HepG2 (cell line): ENCODE measurements around the gene CCSER2.

Source experiments
- BRF2 ChIP-seq: sonication (generic); formaldehyde crosslinking; IDR thresholded peaks from 2 replicates; pipeline ENCODE4 v1.8.1; 2022; ENCODE audit warnings: mild to moderate bottlenecking, missing genetic modification reagents
- DDIT3 ChIP-seq: sonication (generic); formaldehyde crosslinking; IDR thresholded peaks from 2 replicates; pipeline ENCODE4 v1.4.0; 2020; ENCODE audit warnings: mild to moderate bottlenecking, missing genetic modification reagents
- EP300 ChIP-seq, 3 experiments: sonication (generic) in 1 of 3; formaldehyde crosslinking in 1 of 3; IDR thresholded peaks; 2 replicates each; pipeline versions ENCODE4 v1.5.1 to v1.6.1; 2011 to 2020; ENCODE audit warnings: low read depth in 2 of 3, low read length in 2 of 3, borderline replicate concordance in 1 of 3, improper control_type of control experiment in 1 of 3, mild to moderate bottlenecking in 1 of 3, missing genetic modification reagents in 1 of 3, moderate library complexity in 1 of 3
- HMG20B ChIP-seq: conservative IDR thresholded peaks from 2 replicates; pipeline ENCODE4 v1.6.1; 2016; ENCODE audit warnings: missing genetic modification reagents, missing compliant biosample characterization
- IRF9 ChIP-seq: sonication (generic); formaldehyde crosslinking; IDR thresholded peaks from 2 replicates; pipeline ENCODE4 v1.8.0; 2022; ENCODE audit warnings: missing genetic modification reagents, mild to moderate bottlenecking, borderline replicate concordance
- JARID2 ChIP-seq: sonication (generic); formaldehyde crosslinking; IDR thresholded peaks from 2 replicates; pipeline ENCODE4 v1.8.1; 2023; ENCODE audit warnings: missing genetic modification reagents, inconsistent platforms; ENCODE audit not compliant: insufficient replicate concordance
- MAFK ChIP-seq, 2 experiments: IDR thresholded peaks in 1 of 2; conservative IDR thresholded peaks in 1 of 2; 2 replicates each; pipeline ENCODE4 v1.6.1; 2011; ENCODE audit warnings: improper control_type of control experiment in 2 of 2, low read length in 2 of 2
- NR2C2 ChIP-seq: sonication (generic); formaldehyde crosslinking; IDR thresholded peaks from 2 replicates; pipeline ENCODE4 v1.4.0; 2020; ENCODE audit warnings: missing genetic modification reagents, mild to moderate bottlenecking, moderate library complexity, borderline replicate concordance
- RFX3 ChIP-seq: IDR thresholded peaks from 2 replicates; pipeline ENCODE4 v1.6.1; 2016; ENCODE audit warnings: missing biosample characterization, missing genetic modification reagents
- TAF1 ChIP-seq: sonication (generic); formaldehyde crosslinking; IDR thresholded peaks from 2 replicates; pipeline ENCODE4 v1.4.0; 2020; ENCODE audit warnings: missing genetic modification reagents
- TCF7L2 ChIP-seq: IDR thresholded peaks from 2 replicates; pipeline ENCODE4 v1.6.1; 2011; ENCODE audit warnings: mild to moderate bottlenecking, low read depth, low read length, moderate library complexity
- ZMYM2 ChIP-seq: sonication (generic); formaldehyde crosslinking; IDR thresholded peaks from 2 replicates; pipeline ENCODE4 v1.8.0; 2022; ENCODE audit warnings: mild to moderate bottlenecking, missing genetic modification reagents
- TF ChIP-seq, protein P1 (sequence below): sonication (generic); formaldehyde crosslinking; IDR thresholded peaks from 2 replicates; pipeline ENCODE4 v1.4.0; 2020; ENCODE audit warnings: missing genetic modification reagents

DNA sequence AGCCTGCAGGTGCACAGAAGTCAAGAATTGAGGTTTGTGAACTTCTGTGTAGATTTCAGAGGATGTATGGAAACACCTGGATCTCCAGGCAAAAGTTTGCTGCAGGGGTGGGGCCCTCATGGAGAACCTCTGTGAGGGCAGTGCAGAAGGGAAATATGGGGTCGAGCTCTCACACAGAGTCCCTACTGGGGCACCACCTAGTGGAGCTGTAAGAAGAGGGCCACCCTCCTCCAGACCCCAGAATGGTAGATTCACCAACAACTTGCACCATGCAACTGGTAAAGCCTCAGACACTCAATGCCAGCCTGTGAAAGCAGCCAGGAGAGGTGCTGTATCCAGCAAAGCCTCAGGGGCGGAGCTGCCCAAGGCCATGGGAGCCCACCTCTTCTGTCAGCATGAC lies 205.8 kb downstream of the CCSER2 start:
- TF ChIP-seq, protein P1, sequence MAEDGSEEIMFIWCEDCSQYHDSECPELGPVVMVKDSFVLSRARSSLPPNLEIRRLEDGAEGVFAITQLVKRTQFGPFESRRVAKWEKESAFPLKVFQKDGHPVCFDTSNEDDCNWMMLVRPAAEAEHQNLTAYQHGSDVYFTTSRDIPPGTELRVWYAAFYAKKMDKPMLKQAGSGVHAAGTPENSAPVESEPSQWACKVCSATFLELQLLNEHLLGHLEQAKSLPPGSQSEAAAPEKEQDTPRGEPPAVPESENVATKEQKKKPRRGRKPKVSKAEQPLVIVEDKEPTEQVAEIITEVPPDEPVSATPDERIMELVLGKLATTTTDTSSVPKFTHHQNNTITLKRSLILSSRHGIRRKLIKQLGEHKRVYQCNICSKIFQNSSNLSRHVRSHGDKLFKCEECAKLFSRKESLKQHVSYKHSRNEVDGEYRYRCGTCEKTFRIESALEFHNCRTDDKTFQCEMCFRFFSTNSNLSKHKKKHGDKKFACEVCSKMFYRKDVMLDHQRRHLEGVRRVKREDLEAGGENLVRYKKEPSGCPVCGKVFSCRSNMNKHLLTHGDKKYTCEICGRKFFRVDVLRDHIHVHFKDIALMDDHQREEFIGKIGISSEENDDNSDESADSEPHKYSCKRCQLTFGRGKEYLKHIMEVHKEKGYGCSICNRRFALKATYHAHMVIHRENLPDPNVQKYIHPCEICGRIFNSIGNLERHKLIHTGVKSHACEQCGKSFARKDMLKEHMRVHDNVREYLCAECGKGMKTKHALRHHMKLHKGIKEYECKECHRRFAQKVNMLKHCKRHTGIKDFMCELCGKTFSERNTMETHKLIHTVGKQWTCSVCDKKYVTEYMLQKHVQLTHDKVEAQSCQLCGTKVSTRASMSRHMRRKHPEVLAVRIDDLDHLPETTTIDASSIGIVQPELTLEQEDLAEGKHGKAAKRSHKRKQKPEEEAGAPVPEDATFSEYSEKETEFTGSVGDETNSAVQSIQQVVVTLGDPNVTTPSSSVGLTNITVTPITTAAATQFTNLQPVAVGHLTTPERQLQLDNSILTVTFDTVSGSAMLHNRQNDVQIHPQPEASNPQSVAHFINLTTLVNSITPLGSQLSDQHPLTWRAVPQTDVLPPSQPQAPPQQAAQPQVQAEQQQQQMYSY (CRISPR knock-in tag), result no peak
- TF ChIP-seq MAFK (conservative IDR thresholded peaks at IDR 0.05 in 1 of 2, IDR thresholded peaks at IDR 0.05 in 1 of 2; ENCODE audit: low read length in 2 of 2), result no peak
- no peak for TF ChIP-seq DDIT3 (CRISPR knock-in tag)
- TF ChIP-seq TCF7L2, result no peak
- no peak for TF ChIP-seq HMG20B (CRISPR knock-in tag)
- no peak for TF ChIP-seq EP300 (IDR thresholded peaks at IDR 0.05; ENCODE audit: low read depth in 2 of 2, low read length in 2 of 2)
- TF ChIP-seq EP300 (CRISPR knock-in tag; IDR thresholded peaks at IDR 0.05; ENCODE audit: borderline replicate concordance), result no peak
- TF ChIP-seq IRF9 (CRISPR knock-in tag), result no peak
- TF ChIP-seq BRF2 (CRISPR knock-in tag), result no peak
- TF ChIP-seq ZMYM2 (CRISPR knock-in tag), result no peak
- no peak for TF ChIP-seq TAF1
- TF ChIP-seq RFX3 (CRISPR knock-in tag), result no peak
- no peak for TF ChIP-seq NR2C2 (CRISPR knock-in tag)
- no peak for TF ChIP-seq JARID2 (CRISPR knock-in tag)
